B cell (primary cell): ENCODE measurements around the gene ZNF747. TPM values are rescaled to one million over a fixed set of nuclear protein-coding genes. Genes with fewer than 3 reads are reported as not detected.

Experiments used
- ATAC-seq: fragments of 200-7000 bp; cut with Tn5 transposase; one replicate; pipeline ENCODE4 v1.10.0; 2021; ENCODE audit warnings: low read depth, mild to moderate bottlenecking, moderate number of reproducible peaks, moderate library complexity
- CTCF ChIA-PET: fragments of 350-600 bp; sonication (Branson Sonifier 250); formaldehyde crosslinking; loops from one replicate; lab custom pipeline; 2021; ENCODE audit warnings: antibody characterized with exemption, inconsistent platforms; lab: Charles Lee
- POLR2A ChIA-PET: fragments of 350-600 bp; sonication (Branson Sonifier 250); formaldehyde crosslinking; loops from one replicate; lab custom pipeline; 2021; ENCODE audit warnings: antibody characterized with exemption; lab: Charles Lee
- DNase-seq: peaks from one replicate; pipeline ENCODE4 v3.0.0; 2013
- H2AFZ ChIP-seq: 2 replicates; pipeline ENCODE4 v1.6.1; 2012; ENCODE audit warnings: mild to moderate bottlenecking, low read depth, low read length; ENCODE audit not compliant: insufficient read depth, poor library complexity, severe bottlenecking
- H3K27ac ChIP-seq, 2 donors: 1 replicate in 1 of 2; 2 replicates in 1 of 2; pipeline ENCODE4 v1.5.1; 2012 to 2013; ENCODE audit warnings: low read length in 2 of 2, mild to moderate bottlenecking in 2 of 2, moderate library complexity in 1 of 2
- H3K27me3 ChIP-seq, 4 experiments: fragments of 200-600 bp in 1 of 4; sonication (generic) in 1 of 4; replicated peaks in 1 of 4; 1 replicate in 2 of 4; 2 replicates in 2 of 4; pipeline versions ENCODE4 v1.6.1 to v1.7.0; 2013 to 2016; ENCODE audit warnings: low read length in 3 of 4, mild to moderate bottlenecking in 2 of 4, mixed read lengths in 1 of 4, moderate library complexity in 1 of 4; ENCODE audit not compliant: insufficient read depth in 4 of 4, control insufficient read depth in 3 of 4; ENCODE audit errors: control extremely low read depth in 1 of 4
- H3K36me3 ChIP-seq, 2 experiments: replicated peaks in 1 of 2; 1 replicate in 1 of 2; 2 replicates in 1 of 2; pipeline versions ENCODE4 v1.6.1 to v1.7.1; 2013; ENCODE audit warnings: low read length in 1 of 2; ENCODE audit not compliant: insufficient read depth in 2 of 2, control insufficient read depth in 1 of 2; ENCODE audit errors: control extremely low read depth in 1 of 2, extremely low read depth in 1 of 2
- H3K4me1 ChIP-seq, 2 donors: fragments of 200-600 bp in 1 of 2; sonication (generic) in 1 of 2; 1 replicate in 1 of 2; 2 replicates in 1 of 2; pipeline versions ENCODE4 v1.5.1 to v1.6.1; 2013 to 2017; ENCODE audit warnings: low read length in 2 of 2; ENCODE audit not compliant: control insufficient read depth in 2 of 2, insufficient read depth in 2 of 2
- H3K4me2 ChIP-seq: replicated peaks from 2 replicates; pipeline ENCODE3; 2012; ENCODE audit warnings: mild to moderate bottlenecking, low read depth, low read length; ENCODE audit not compliant: poor library complexity, severe bottlenecking
- H3K4me3 ChIP-seq, 5 experiments: fragments of 200-600 bp in 1 of 5; sonication (generic) in 1 of 5; 1 replicate in 3 of 5; 2 replicates in 2 of 5; pipeline versions ENCODE4 v1.5.1 to v1.7.0; 2011 to 2016; ENCODE audit warnings: low read length in 4 of 5, mild to moderate bottlenecking in 4 of 5, low read depth in 2 of 5, control low read depth in 1 of 5, moderate library complexity in 1 of 5; ENCODE audit not compliant: insufficient read depth in 1 of 5; ENCODE audit errors: control extremely low read depth in 1 of 5, extremely low read depth in 1 of 5
- H3K79me2 ChIP-seq: fragments of 200-600 bp; sonication (generic); one replicate; pipeline ENCODE4 v1.6.0; 2016; ENCODE audit warnings: low read length; ENCODE audit not compliant: control insufficient read depth, insufficient read depth
- H3K9ac ChIP-seq: fragments of 200-600 bp; sonication (generic); 2 replicates; pipeline ENCODE4 v1.6.1; 2017; ENCODE audit warnings: mild to moderate bottlenecking, low read length, moderate library complexity
- H3K9me3 ChIP-seq, 3 donors: one replicate each; pipeline versions ENCODE4 v1.6.1 to v1.7.1; 2013; ENCODE audit warnings: low read length in 2 of 3; ENCODE audit not compliant: control insufficient read depth in 2 of 3, insufficient read depth in 1 of 3; ENCODE audit errors: control extremely low read depth in 1 of 3
- H4K20me1 ChIP-seq: 2 replicates; pipeline ENCODE4 v1.6.0; 2012; ENCODE audit warnings: mild to moderate bottlenecking, low read length; ENCODE audit not compliant: insufficient read depth, control insufficient read depth, poor library complexity, severe bottlenecking
- H3K27ac Mint-ChIP-seq: one replicate; pipeline ENCODE4 v1.8.0; 2021; ENCODE audit warnings: mixed read lengths
- H3K27me3 Mint-ChIP-seq: one replicate; pipeline ENCODE4 v1.8.0; 2021; ENCODE audit warnings: mixed read lengths
- H3K4me1 Mint-ChIP-seq: one replicate; pipeline ENCODE4 v1.8.0; 2021; ENCODE audit warnings: mixed read lengths
- H3K4me3 Mint-ChIP-seq: one replicate; pipeline ENCODE4 v1.8.0; 2021; ENCODE audit warnings: mixed read lengths
- H3K9me3 Mint-ChIP-seq: one replicate; pipeline ENCODE4 v1.8.0; 2022; ENCODE audit warnings: mixed read lengths; ENCODE audit not compliant: insufficient read depth
- EZH2 ChIP-seq: IDR thresholded peaks from 2 replicates; pipeline ENCODE4 v1.6.1; 2012; ENCODE audit warnings: borderline replicate concordance, low read depth, mild to moderate bottlenecking, moderate library complexity, low read length; ENCODE audit not compliant: insufficient read depth, poor library complexity, severe bottlenecking
- WGBS: methylation state at CpG from one replicate; pipeline ENCODE4 v1.1.5; 2013; ENCODE audit warnings: missing lambda C conversion rate; ENCODE audit not compliant: insufficient coverage; 5-methylcytosine and 5-hydroxymethylcytosine counted together
- intact Hi-C: fragments of 100-400 bp; cut with micrococcal nuclease; formaldehyde crosslinking; loops from one replicate; pipeline ENCODE4 v1.10.0; 2022
- polyA plus RNA-seq: library from polyadenylated mRNA; depleted of rRNA; stranded (reverse); fragments of >200 nt; gene quantifications from 2 replicates; pipeline ENCODE4 v1.2.3, GENCODE V29; 2012
- total RNA-seq, 2 donors: library from RNA; stranded (reverse); fragments of 120-200 nt in 1 of 2; gene quantifications; 1 replicate in 1 of 2; 2 replicates in 1 of 2; pipeline versions ENCODE4 v1.2.3 to v1.2.4, GENCODE V29; 2013 to 2022
- TF ChIP-seq, protein P1 (sequence below): fragments of 200-600 bp; IDR thresholded peaks from one replicate; pipeline ENCODE4 v1.8.0; 2022; ENCODE audit warnings: antibody characterized with exemption, mild to moderate bottlenecking

Gene ZNF747
- total and polyA plus RNA-seq, 2 donors (not counting 1 experiment from before 2014, with no cell fraction given) = 9.7 to 17.3 TPM

DNA sequence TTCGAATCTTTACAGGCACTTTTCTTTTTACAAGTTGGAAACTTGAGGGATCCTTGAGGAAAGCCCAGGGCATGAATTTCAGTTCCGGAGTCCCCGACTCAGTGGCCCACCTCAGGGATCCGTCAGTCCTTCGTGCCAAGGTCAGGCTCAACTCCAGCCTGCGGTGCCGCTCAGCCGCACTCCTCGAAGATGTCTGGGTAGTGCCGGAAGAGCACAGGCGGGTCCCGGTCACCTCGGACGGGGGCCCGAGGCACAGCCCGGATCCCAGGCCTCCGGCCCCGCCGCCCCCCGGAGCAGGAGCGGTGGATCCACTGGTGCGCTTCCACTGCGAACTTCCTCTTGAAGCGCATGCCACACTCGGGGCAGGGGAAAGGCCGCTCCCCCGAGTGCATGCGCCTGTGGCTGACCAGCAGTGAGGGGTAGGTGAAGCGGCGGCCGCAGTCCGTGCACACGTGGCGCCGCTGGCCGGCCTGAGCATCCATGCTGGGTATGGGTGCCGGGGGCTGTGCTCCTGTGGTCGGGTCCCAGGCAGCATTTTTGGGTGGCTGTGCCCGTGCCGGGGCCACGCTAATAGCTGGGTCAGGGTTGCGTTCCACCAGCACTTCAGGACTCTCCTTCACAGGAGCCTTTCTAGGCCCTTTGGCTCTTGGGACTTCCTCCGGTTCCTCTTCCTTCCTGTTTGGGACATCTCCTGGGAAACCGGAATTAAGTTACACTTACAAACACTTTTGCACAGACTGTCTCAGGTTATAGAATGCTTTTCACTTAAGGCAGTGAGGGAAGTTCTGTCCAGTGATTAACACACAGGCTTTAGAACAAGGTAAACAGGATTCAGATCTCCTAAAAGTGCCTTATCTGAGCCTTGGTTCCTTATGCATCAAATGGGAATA, 35.3 kb upstream of the ZNF747 start:
- Histone ChIP-seq H3K4me1 (peaks cover 29 to 43% of the 10 kb centered on the region in 2 donors), H3K9me3 (no peaks in the 10 kb centered on the region), H4K20me1 (no peaks in the 10 kb centered on the region), H3K36me3 (no peaks in the 10 kb centered on the region), H3K4me2 (peak overlapping the region; percentile 11), H3K27me3 (no peaks in the 10 kb centered on the region), H3K79me2 (peaks cover 6% of the 10 kb centered on the region), H3K27ac (no peak overlapping the region), H3K9ac (no peak overlapping the region), H2AFZ (no peak overlapping the region), H3K4me3 (no peak overlapping the region)
- no peak for TF ChIP-seq EZH2
- TF ChIP-seq, protein P1, sequence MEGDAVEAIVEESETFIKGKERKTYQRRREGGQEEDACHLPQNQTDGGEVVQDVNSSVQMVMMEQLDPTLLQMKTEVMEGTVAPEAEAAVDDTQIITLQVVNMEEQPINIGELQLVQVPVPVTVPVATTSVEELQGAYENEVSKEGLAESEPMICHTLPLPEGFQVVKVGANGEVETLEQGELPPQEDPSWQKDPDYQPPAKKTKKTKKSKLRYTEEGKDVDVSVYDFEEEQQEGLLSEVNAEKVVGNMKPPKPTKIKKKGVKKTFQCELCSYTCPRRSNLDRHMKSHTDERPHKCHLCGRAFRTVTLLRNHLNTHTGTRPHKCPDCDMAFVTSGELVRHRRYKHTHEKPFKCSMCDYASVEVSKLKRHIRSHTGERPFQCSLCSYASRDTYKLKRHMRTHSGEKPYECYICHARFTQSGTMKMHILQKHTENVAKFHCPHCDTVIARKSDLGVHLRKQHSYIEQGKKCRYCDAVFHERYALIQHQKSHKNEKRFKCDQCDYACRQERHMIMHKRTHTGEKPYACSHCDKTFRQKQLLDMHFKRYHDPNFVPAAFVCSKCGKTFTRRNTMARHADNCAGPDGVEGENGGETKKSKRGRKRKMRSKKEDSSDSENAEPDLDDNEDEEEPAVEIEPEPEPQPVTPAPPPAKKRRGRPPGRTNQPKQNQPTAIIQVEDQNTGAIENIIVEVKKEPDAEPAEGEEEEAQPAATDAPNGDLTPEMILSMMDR = no peak
- intact Hi-C loops = no loop called here
- H3K4me3 Mint-ChIP-seq = peak overlapping the region; percentile 91
- 96% methylated on average over 43 of the region's 44 CpGs for WGBS
- POLR2A ChIA-PET = interaction anchor here (0.8 to 3.0 kb wide), 5 partner anchors 10 to 81 kb away, joined by 3 to 81 read pairs (median 15); partner anchors contain the start of genes PRR14, ZNF764 and ZNF785
- CTCF ChIA-PET = interaction anchor here (1.5 to 2.8 kb wide), 4 partner anchors 9 to 140 kb away, joined by 3 to 21 read pairs (median 8); partner anchors contain the start of genes DCTPP1 and ZNF764
- no peak for DNase-seq
- no peaks in the 10 kb centered on the region for H3K9me3 Mint-ChIP-seq
- no peak for ATAC-seq
- H3K27me3 Mint-ChIP-seq = no peaks in the 10 kb centered on the region
- peaks cover 40% of the 10 kb centered on the region for H3K4me1 Mint-ChIP-seq
- H3K27ac Mint-ChIP-seq = peak overlapping the region; percentile 95
